ENCODE data around the gene MRGPRG.

DNA sequence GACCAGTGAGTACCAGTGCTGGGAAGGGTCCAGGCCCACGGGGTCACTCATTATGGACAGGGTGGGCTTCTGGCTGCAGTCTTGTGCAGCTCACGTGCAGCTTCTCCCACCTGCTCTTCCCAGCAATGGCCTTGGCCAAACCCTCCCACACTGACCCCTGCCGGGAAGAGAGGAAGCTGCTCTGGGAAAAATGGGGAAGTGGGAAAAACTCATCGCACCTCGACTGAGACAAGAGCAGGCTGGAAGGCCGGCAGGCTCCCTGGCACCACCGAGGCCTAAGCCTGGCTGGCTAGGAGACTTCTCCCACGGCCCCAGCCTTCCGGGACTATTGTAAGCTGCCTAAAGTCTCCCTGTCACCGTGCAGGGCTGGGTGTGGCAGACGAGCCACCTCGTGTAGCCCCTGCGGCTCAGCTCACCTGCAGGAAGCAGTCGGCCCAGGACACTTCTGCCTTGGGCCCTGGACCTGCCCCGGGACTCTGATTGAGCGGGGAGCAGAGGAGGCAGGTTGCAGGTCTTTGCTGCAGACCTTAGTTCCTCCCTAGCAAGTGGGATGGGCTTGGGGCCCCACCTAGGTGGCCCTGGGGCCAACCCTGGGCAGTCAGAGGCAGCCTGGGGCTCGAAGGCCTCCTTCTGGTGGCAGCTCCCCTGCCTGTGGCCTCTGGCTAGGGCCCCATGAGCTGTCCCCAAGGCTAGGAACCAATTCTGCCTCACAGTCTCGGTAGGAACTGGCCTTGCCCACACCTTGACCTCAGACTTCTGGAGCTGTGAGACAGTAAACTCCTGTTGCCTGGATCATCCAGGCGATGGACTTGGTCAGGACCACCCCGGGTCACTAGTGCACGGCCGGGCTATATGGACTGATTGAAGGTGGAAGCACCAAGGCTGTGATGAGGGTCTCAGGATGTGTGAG, 23.1 kb downstream of the MRGPRG start:
- TF ChIP-seq, protein P1, sequence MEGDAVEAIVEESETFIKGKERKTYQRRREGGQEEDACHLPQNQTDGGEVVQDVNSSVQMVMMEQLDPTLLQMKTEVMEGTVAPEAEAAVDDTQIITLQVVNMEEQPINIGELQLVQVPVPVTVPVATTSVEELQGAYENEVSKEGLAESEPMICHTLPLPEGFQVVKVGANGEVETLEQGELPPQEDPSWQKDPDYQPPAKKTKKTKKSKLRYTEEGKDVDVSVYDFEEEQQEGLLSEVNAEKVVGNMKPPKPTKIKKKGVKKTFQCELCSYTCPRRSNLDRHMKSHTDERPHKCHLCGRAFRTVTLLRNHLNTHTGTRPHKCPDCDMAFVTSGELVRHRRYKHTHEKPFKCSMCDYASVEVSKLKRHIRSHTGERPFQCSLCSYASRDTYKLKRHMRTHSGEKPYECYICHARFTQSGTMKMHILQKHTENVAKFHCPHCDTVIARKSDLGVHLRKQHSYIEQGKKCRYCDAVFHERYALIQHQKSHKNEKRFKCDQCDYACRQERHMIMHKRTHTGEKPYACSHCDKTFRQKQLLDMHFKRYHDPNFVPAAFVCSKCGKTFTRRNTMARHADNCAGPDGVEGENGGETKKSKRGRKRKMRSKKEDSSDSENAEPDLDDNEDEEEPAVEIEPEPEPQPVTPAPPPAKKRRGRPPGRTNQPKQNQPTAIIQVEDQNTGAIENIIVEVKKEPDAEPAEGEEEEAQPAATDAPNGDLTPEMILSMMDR (IDR thresholded peaks at IDR 0.05; ENCODE audit: borderline replicate concordance, extremely low read depth, low read length, poor library complexity, severe bottlenecking) = no peak
- TF ChIP-seq EZH2 (IDR thresholded peaks at IDR 0.05; ENCODE audit: borderline replicate concordance, low read depth, low read length, severe bottlenecking) = no peak
